Adrenal gland (tissue), 12 donors: ENCODE measurements around the gene P2RX2. TPM values are rescaled to one million over a fixed set of nuclear protein-coding genes. Genes with fewer than 3 reads are reported as not detected.
A peak's percentile ranks its signal among the peaks of the same experiment; 100 is the strongest.

Source experiments
- DNase-seq, 7 donors: peaks; one replicate each; pipeline ENCODE4 v3.0.0-alpha.2; 2019 to 2020
- H3K27ac ChIP-seq, 5 donors: fragments of 200-600 bp; sonication (generic) in 4 of 5; 1 replicate in 3 of 5; 2 replicates in 2 of 5; pipeline versions ENCODE4 v1.5.1 to v1.8.0; 2016 to 2020; ENCODE audit warnings: mild to moderate bottlenecking in 1 of 5
- H3K27me3 ChIP-seq: fragments of 200-600 bp; 2 replicates; pipeline ENCODE4 v1.8.0; 2021
- H3K36me3 ChIP-seq, 2 donors: fragments of 200-600 bp; replicated peaks in 1 of 2; 1 replicate in 1 of 2; 2 replicates in 1 of 2; pipeline versions ENCODE4 v1.5.1 to v1.8.0; 2018 to 2022
- H3K4me1 ChIP-seq, 2 donors: fragments of 200-600 bp; replicated peaks in 1 of 2; 1 replicate in 1 of 2; 2 replicates in 1 of 2; pipeline versions ENCODE4 v1.5.1 to v1.8.0; 2018 to 2021
- H3K4me3 ChIP-seq, 4 donors: fragments of 200-600 bp; sonication (generic) in 3 of 4; one replicate each; pipeline ENCODE4 v1.5.1; 2016 to 2018
- H3K9me3 ChIP-seq, 3 donors: fragments of 200-600 bp; sonication (generic) in 1 of 3; replicated peaks in 1 of 3; 1 replicate in 2 of 3; 2 replicates in 1 of 3; pipeline versions ENCODE4 v1.5.1 to v1.8.0; 2016 to 2021
- POLR2A ChIP-seq, 2 donors: fragments of 450-650 bp; IDR thresholded peaks; one replicate each; pipeline ENCODE4 v1.6.1; 2017; ENCODE audit warnings: antibody characterized with exemption in 2 of 2, mild to moderate bottlenecking in 2 of 2, moderate library complexity in 1 of 2
- WGBS, 4 donors: extraction: QIAGEN DNeasy Blood & Tissue Kit in 2 of 4; methylation state at CpG; one replicate each; pipeline versions ENCODE4 v1.1.5 to v1.1.7; 2013 to 2017; 5-methylcytosine and 5-hydroxymethylcytosine counted together
- intact Hi-C, 2 donors: fragments of 100-400 bp; cut with DNase I; formaldehyde crosslinking; loops; one replicate each; pipeline versions ENCODE4 v1.14.1 to v1.15.0; 2022 to 2023
- polyA plus RNA-seq, 3 donors: library from polyadenylated mRNA; stranded (reverse); fragments of 200-250 nt in 2 of 3; fragments of 350-450 nt in 1 of 3; fragmentation: Illumina TruSeq in 1 of 3; extraction: RNeasy Lipid Tissue Mini Kit (QIAGEN cat#74804) in 1 of 3; gene quantifications; one replicate each; pipeline ENCODE4 v1.2.3, GENCODE V29; 2013 to 2014
- total RNA-seq, 9 donors: library from RNA; depleted of rRNA in 4 of 9; stranded (reverse); fragments of >200 nt in 4 of 9; fragments of 120-200 nt in 1 of 9; fragmentation: NEBNext Ultra II Directional in 1 of 9; extraction: Animal tissue kit (Norgen Biotek cat#: 25700) in 1 of 9; gene quantifications; one replicate each; pipeline versions ENCODE4 v1.1.0 to v1.2.4, GENCODE V29; 2013 to 2023
- TF ChIP-seq, protein P1 (sequence below), 6 experiments: fragments of 450-650 bp in 4 of 6; fragments of 200-600 bp in 2 of 6; sonication (generic) in 1 of 6; IDR thresholded peaks; 1 replicate in 5 of 6; 2 replicates in 1 of 6; pipeline versions ENCODE4 v1.5.1 to v1.8.0; 2016 to 2021; ENCODE audit warnings: antibody characterized with exemption in 6 of 6, mild to moderate bottlenecking in 2 of 6, moderate library complexity in 1 of 6
- donor health status: healthy with polysubstance abuse.
- donor health status: Bipolar disorder and iron deficiency.
- donor health status: DM: yes; HTN: yes; CAD: no.
- donor health status: DM: no; HTN: no; CAD: no.
- donor health status: DM: no; HTN: no; CAD: no.
- donor health status: DM: yes; HTN: yes; CAD: no.

The P2RX2 gene
- total and polyA plus RNA-seq, 12 donors, result 0.11 to 1.9 (median 0.44) TPM; not detected in 9

DNA sequence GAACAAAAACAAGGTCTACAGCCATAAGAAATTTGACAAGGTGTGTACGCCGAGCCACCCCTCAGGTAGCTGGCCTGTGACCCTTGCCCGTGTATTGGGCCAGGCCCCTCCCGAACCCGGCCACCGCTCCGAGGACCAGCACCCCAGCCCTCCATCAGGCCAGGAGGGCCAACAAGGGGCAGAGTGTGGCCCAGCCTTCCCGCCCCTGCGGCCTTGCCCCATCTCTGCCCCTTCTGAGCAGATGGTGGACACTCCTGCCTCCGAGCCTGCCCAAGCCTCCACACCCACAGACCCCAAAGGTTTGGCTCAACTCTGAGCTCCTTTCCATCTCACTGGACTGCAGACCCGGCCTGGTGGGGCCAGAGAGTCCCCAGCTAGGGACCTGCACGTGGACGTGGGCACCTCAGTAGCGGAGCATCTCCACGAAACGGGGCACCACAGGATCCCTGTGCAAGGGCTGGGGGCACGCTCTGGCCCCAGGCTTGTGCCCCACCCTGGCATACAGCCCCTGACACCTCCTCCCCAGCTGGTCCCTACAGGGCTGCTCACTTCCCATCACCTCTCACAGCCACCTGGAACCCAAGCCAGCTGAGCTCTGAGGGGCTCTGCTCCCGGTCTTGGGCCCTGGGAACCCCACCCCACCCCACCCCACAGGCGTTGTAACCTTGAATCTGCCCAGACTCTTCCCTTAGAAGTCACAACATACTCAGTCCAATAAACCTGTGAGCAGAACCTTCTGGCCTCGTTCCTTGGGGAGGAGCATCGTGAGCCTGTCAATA, 3.3 kb downstream of the P2RX2 start:
- Histone ChIP-seq H3K4me3 (no peak overlapping the region), H3K27me3 (peaks cover 30% of the 10 kb centered on the region), H3K4me1 (peaks cover 0 to 8% of the 10 kb centered on the region in 2 donors), H3K27ac (peak overlapping the region in 1 of 5 donors; percentile 38), H3K9me3 (no peaks in the 10 kb centered on the region), H3K36me3 (peaks cover 0 to 4% of the 10 kb centered on the region in 2 donors)
- no peak for DNase-seq
- intact Hi-C loops, result no loop called here
- WGBS, 4 donors, result 77 to 87% (median 82%) methylated on average over 17 to 21 of the region's 21 CpGs
- TF ChIP-seq POLR2A (IDR thresholded peaks at IDR 0.05), result no peak
- TF ChIP-seq, protein P1, sequence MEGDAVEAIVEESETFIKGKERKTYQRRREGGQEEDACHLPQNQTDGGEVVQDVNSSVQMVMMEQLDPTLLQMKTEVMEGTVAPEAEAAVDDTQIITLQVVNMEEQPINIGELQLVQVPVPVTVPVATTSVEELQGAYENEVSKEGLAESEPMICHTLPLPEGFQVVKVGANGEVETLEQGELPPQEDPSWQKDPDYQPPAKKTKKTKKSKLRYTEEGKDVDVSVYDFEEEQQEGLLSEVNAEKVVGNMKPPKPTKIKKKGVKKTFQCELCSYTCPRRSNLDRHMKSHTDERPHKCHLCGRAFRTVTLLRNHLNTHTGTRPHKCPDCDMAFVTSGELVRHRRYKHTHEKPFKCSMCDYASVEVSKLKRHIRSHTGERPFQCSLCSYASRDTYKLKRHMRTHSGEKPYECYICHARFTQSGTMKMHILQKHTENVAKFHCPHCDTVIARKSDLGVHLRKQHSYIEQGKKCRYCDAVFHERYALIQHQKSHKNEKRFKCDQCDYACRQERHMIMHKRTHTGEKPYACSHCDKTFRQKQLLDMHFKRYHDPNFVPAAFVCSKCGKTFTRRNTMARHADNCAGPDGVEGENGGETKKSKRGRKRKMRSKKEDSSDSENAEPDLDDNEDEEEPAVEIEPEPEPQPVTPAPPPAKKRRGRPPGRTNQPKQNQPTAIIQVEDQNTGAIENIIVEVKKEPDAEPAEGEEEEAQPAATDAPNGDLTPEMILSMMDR (IDR thresholded peaks at IDR 0.05), result no peak

DNA sequence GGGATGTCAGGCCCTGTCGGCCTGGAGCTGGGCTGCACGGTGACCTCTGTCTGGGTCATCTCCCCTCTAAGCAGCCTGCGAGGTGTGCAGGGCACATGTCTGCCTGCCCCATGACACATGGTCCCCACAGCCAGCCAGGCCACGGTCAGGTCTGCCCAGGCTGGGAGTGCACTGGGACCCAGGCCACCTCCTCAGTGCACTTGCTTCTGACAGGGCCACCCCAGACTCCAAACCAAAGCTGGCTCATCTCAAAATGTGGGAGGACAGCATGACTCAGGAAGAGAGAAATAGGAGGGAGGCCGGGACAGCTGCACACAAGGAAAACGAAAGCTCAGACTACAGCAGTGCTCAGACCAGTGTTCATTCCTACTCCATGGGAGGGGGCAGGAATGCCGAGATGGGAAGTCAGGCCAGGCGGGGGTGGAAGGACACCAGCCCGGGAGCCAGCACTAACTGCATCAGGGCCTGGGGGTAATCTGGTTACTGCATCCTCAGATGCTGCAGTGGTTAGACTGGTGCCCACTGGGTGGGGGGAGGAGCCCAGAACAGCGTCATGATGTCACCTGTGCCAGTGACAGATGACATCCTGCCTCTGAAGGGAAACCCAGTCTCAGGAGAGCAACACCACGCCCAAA, 4.0 kb downstream of the P2RX2 start:
- Histone ChIP-seq H3K36me3 (peaks cover 0 to 4% of the 10 kb centered on the region in 2 donors), H3K27me3 (peaks cover 24% of the 10 kb centered on the region), H3K9me3 (no peaks in the 10 kb centered on the region), H3K4me3 (no peak overlapping the region), H3K27ac (peak overlapping the region in 2 of 5 donors; percentile 44 to 53), H3K4me1 (peaks cover 0 to 8% of the 10 kb centered on the region in 2 donors)
- intact Hi-C loops, result no loop called here
- peak in 6 of 7 donors; percentile 35 to 78 (median 44) for DNase-seq
- no peak for TF ChIP-seq POLR2A (IDR thresholded peaks at IDR 0.05)
- TF ChIP-seq, protein P1 (IDR thresholded peaks at IDR 0.05), result no peak
- 39 to 47% (median 44%) methylated on average over 9 to 11 of the region's 11 CpGs for WGBS, 4 donors

DNA sequence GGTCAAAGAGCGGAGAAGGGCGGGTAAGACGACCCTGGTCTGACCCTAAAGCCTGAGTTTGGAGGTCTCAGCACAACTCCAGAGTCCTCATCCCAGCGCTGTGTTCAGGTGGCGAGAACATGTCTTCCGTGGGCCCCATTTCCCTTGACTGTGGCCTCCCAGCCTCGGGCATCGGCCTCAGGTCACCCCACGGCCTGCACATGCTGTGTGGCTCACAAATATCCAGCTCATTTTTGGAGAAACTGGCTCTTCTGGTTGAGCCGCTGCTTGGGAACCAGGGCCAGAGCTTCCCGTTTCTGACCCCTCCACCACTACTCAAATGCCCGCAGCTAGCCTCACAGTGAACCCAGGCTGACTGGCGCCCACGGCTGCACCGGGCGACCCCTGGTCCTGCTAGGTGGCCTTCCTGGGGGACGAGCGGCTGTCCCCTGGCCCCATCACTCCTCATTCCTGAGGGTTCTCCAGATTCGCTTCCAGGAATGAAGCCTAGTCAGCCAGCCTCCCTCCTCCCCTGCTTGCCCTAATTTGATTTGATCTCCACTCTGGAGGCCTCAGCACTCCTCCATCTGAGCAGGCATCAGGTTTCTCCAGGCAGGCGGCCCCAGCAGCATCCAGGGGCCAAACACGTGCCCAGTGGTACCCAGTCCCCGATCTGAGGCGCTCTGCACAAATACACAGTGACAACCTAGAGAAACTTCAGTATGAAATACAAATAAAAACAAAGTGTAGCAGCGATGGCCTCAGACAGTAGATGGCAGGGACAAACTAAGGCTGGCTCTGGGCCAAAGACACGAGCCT, 4.7 kb downstream of the P2RX2 start:
- TF ChIP-seq POLR2A (IDR thresholded peaks at IDR 0.05), result no peak
- TF ChIP-seq, protein P1 (IDR thresholded peaks at IDR 0.05), result no peak
- Histone ChIP-seq H3K9me3 (no peaks in the 10 kb centered on the region), H3K27me3 (peaks cover 17% of the 10 kb centered on the region), H3K4me1 (peaks cover 0 to 6% of the 10 kb centered on the region in 2 donors), H3K4me3 (no peak overlapping the region), H3K27ac (peak overlapping the region in 2 of 5 donors; percentile 44 to 53), H3K36me3 (peaks cover 0 to 4% of the 10 kb centered on the region in 2 donors)
- no peak for DNase-seq
- intact Hi-C loops, result no loop called here
- WGBS, 4 donors, result 75 to 85% (median 81%) methylated on average over 13 to 25 of the region's 25 CpGs
